Effector CD4-positive, alpha-beta T cell (primary cell): Measurements from ENCODE around the gene GABRD.

ENCODE experiments used
- DNase-seq: peaks from one replicate; pipeline ENCODE4 v3.0.0-alpha.2; 2020

Gene GABRD

DNA sequence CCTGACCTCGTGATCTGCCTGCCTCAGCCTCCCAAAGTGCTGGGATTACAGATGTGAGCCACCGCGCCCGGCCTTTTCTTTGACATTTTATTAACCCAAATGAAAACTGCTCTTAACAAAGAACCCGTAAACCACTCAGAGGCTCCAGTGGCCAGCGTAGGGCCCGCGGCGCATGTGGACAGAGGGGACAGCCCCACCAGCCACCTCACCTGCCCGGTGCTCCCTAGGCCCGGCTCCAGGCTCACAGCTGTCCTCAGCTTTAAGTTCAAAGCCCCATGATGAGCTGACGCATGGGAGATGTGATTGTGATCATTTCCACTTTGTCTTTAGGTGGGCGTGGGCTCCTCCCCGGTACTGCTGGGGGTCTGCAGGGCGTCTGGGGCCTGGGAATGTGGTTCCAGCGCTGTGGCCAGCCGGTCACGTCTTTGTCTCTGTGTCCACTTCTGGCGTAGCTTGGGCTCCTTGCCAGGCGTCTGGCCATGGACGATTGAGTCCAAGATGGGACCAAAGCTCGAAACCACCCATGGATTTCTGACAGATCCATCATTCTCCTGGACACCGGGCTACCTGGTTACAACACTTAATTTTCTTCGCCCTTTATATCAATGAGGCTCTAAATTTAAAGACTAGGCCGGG, 37.9 kb downstream of the GABRD start:
- no peak for DNase-seq

DNA sequence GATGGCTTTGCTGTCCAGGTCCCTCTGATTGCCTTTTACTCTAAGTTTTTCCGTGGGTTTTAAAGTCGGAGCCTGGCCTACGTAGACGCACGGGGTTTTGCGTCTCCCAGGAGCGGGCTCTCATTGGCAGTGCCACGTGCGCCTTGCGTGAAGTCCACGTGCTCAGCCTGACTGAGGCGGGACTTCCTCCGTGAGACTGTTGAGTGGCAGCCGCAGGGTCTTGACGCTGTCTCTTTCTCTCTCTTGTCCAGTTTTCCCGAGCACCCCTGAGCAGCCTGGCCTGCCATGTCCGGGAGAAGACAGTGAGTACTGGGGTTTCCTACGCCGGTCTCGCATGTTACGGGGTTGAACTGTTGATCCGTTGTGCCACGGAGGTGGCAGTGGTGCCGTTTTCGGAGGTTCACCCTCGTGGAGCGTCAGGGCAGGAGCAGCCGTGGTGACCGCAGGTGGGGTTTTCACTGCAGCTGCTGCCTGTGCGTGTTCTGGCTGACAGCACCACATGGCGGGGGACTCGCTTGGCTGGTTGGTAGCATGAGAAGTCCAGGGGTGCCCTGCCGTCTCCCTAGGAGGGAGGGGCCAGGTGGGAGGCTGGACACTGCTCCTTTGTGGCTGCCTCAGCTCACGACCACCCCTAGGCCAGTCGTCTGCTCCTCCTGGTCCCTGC, 40.3 kb downstream of the GABRD start:
- DNase-seq = no peak

DNA sequence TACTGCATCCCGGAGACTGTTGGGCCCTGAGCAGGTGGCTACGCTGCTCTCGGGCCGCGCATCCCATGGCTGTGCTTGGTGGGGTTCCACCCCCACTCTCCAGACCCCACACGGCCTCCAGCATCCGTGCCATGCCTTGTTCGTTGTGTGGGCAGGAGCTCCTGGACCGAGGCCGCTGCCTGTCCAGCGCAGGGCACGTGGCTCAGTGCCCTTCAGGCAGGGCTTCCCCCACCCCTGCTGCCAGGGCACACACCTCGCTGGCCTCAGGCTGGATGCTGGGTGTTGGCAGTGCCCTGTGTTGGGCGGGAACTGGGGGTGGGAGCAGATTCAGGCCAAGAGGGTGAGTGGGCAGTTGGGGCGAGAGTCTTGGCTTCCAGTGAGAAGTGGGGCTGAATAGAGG, 40.9 kb downstream of the GABRD start:
- no peak for DNase-seq

DNA sequence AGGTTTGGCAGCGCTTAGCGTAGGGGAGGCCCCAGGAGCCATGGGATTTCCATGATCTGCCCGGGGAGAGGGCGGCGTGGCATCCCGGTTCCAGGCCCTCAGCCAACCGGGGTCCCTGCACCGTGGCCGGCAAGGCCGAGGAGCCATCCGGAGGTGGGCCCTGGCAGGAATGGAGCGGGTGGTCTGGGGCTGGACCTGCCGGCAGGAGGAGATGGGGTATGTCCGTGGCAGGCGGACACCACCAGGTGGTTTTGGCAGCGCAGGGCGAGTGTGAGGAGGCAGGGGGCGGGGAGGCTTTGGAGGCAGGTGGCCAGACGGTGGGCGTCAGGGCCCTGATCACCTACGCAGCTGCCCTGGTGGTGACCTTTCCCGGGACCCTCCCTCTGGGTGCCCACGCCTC, 41.4 kb downstream of the GABRD start:
- DNase-seq = no peak

DNA sequence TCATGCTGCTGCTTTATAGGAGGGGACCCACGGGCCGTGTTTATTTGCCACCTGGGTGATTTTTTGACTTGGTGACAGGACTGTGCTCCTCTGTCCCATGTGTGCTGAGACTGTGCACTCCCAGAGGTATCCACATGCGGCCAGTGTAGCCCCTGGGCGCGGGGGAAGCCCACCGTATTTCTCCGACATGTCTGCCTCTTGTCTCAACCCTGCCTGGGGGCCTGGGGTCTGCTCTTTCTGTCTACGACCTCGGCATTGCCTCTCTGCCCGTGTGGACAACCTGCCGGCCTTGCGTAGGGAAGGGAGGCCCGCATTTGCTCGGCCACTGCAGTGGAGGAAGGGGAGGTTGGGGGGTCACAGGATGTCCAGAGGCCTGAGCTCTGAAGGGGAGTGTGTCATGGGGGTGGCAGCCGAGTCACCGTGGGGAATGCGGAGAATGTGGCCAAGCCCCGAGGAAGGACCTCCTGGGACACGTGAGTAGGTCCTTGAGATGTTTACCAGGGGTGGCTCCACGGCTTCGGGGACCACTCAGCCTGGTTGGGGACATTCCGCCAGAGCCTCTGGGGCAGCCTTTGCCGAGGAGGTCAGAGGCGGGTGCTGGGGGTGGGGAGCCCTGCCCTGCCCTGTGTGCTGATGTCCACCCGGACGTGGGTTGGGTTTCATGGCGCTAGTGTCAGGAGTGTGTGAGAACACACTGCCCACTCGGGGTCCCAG, 42.1 kb downstream of the GABRD start:
- DNase-seq = no peak

DNA sequence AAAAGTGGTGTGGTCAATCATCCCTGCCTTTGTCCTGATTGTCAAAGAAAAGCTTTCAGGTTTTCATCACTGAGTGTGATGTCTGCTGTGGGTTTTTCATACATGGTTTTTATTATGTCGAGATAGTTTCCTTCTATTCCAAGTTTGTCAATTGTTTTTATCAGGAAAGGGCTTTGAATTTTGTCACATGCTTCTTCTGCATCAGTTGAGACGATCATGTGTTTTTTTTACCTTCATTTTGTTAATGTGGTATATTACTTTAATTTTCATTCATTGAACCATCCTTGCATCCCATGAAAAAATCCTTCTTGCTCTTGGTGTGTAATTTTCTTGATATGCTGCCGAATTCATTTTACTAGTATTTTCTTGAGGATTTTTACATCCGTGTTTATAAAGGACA, 46.6 kb downstream of the GABRD start:
- no peak for DNase-seq

DNA sequence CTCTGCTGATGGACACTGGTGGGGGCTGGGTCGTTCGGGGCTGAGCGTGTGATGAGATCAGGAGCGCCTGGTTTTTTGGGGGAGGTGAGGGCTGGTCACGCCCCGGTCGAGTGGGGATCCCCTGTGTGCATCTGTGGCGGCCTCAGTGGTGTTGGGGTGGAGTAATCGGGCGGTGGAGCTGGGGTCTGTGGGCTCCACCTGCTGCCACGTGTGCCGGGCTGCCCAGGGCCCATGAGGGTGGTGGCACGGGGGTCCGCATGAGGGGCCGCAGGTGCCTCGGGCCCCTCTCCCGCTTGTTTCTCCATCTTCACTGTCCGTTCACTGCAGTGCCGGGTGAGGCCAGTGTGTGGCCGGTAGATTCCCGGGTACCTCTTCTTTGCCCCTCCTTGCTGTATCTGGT, 48.2 kb downstream of the GABRD start:
- no peak for DNase-seq

DNA sequence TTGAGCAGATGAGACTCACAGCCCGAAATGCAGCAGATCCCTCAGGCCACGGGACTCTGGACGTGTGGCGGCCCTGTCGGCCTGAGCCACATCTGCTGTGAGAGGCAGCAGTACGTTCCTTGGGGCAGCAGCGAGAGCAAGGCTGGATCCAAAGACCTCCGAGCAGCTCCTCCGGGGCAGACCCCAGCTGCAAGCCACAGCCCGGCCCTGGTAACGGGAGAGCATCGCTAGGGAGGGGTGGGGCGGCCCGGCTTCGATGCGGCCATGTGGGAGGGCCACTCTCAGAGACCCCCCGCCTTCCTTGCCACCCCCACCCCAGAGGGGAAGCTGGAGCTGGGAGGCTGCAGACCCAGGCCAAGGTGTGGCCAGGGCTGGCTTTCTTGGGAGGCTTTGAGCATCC, 48.8 kb downstream of the GABRD start:
- no peak for DNase-seq

DNA sequence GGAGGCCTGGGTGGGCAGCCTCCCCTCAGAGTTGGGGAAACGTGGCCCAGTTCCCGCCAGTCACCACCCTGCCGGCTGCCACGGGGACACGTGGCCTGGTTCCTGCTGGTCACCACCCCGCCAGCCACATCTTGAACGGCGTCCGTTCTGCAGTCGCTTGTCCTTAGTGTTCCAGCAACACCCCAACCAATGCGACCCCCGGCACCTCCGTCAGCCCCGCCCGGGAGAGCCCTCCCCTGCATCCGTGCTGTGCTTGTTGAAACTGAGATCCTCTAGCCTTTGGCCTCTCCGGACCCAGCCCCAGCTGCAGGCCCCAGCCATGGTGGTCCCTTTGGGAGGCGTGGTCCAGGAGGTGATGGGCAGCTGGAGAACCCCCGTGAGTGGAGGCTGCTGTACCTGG, 49.8 kb downstream of the GABRD start:
- DNase-seq = no peak

DNA sequence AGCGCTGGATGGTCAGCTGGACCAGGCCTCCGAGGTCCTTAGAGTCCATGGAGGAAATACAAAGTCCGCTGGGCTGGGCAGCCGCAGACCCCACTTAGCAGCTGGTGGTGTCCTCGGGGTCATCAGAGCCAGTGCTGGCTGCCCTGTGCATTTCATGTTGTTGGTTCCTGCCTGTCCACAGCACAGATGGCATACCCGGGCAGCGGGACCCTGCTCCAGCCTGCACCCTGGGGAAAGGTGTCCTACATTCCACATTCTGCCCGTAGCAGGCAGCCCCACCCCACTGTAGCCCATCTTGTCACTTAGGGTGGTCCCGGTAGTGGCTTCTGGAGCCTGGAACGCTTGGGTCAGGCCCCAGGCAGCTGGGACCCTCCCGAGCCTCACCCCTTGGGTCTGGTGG, 50.9 kb downstream of the GABRD start:
- no peak for DNase-seq

DNA sequence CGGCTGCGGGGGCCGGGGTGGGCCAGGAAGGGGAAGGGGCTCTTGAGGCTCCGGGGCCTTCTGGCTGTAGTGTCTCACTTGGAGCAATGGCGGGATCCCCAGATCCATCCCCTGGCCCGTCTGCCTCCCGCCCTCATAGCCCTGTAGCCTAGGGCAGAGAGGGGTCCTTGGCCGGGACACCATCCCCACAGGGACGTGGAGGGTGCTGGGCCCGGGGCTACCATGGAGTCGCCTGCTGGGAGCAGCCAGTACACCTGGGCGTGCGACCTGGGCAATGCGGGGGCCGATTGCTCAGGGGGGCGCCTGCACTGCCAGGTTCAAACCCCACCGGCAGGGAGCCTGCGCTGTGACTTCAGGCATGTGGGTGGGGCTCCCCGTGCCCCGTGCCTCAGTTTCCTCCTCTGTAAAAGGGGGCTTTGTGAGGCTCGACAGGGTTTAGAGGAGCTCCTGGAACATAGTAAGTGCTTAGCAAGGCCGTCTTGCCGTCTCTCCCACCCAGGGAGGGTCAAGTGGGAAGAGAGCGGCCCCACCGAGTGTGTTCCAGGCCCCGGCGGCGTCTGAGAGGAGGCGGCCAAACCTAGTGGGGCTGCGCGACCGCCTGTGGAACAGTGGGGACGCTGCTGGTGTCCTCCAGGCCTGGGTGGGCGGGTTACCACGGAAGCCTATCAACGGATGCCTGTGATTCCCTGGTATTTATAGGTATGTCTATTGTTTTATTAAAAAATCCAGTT, 51.8 kb downstream of the GABRD start:
- DNase-seq = no peak

DNA sequence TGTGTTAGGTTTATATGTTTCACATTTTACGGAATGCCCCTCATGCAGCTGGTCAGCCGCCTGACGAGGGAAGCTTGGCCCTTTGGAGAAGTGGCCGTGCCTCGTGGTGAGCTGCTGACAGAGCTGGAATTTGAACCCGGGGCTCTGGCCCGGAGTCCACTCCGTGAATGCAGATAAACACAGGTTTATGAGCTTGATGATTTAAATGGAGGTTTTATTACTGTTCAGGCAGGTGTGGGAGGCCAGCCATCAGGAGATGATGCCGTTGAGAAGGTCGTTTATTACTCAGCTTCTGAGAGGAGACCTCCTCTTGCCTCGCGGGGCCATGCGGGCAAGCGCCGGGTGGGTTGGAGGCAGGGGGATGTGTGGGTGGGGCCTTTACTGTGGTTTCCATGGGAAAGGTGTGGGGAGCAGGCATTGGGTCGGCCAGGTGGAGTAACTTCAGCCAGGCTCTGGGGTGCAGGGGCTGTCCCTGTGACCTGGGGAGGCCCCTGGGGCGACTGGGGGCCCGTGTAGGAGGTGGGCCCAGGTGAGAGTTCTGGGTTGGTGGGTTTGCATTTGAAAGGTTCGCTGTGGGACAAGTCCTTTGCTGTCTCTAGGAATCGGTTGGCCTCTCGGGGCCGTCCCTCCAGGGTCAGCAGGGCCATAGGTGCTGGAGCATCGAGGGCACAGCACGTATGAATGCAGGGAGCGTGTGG, 53.1 kb downstream of the GABRD start:
- DNase-seq = no peak

DNA sequence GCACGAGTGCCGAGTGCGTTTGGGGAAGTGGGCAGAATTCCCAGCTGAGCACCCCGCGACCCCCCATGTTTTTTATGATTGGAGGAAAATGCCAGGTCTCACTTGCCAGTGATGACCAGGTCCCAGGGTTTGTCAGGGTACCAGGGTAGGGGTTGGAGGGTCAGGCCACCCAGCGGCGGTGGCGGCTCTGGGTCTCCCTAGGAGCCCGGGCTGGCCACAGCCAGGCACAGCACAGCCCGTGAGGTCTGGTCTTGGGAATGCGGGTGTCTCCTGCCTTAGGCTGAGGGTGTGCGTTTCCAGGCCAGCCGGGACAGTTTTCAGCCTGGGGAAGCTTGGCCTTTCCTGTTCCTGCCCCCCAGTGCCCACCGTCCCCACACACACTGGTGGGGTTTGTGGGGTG, 53.7 kb downstream of the GABRD start:
- DNase-seq = no peak

DNA sequence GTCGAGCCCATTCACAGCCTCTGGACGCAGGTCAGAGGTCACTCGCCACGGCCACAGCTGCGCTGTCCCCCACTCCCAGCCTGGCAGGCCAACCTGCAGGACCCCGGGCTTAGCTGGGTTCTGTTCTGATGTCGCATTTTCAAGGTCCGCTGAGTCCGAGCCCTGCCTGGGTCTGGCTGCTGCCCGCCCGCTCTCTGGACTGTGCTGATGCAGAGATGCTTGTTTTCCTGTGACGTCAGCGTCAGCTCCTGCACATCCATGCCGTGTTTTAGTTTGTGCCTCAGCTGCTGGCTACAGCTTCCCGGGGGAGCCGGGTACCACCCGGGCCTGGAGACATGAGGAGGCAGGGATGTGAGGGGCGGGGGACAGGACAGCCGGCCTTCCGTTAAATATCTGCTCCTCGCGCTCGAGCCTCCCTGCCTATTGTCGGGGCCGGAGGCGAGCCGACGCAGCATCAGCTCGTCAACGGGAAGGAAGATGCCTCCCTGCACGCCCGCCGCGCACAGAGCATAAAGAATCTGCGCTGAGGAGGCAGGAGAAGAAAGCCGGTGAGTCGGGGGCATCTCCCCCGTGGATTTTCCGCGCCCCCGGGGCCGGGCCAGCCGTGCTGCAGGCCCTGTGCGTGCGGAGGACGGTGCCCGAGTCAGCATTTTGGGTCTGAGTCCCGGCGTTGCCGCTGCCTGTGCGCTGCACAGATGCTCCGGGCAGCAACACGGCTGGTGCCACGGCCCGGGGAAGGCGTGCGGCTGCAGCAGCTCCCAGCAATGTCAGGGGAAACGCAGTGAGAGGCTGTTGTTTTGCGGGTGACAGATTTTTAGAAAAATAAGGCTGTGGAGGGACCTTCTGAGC, 54.5 kb downstream of the GABRD start:
- no peak for DNase-seq

DNA sequence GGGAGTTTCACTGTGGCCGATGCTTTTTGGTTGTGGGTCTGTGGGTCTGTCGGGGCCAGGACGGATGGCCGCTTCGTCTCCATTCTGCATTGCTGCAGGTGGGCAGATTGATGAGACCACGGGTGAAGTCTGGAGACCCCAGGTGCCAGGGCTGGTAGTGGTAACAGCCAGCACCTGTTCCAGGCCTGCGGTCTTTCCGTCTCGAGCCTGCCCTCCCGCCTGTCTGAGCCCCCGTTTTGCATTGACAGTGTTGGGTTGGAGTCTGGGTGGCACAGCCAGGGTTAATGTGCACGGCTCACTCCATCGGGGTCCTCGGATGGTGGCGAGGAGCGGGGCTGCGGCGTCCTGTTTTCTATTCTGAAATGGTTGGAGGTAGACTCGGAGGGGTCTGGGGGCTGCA, 55.3 kb downstream of the GABRD start:
- no peak for DNase-seq

DNA sequence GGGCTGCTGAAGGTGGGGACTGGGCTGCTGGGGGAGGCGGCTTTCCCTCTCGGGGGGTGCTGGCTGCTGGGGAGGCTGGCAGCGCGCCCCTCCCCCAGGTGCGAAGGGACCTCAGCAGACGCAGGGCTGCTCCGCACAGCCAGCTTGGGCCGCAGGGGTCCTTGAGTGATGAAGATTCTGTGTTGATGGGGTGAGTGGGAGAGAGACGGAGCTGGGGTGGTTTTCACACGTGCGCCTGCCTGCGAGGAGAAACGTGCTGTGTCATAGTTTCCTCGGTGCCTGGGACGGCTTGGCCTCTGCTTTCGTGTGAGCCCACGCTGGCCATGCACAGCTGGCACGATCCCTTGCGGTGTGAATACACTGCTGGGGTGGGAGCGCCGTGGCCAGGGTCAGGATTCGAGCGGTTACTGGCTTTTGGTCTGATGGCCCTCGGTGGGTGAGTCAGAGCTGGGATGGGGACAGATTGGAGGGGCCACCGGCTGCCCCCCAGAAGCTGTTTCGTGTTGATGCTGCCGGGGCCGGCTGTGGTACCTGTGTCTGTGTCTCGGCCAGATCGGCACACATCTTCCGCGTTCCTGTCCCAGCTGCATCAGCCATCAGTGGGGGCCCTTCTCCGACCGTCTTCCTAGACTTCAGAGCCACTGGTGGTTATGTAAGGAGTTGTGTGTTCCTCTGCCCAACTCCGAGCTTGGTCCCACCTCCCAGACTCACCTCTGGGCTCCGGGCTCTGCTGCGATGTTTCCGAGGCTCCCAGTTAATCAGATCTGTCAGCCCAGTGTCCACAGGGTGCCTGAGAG, 56.0 kb downstream of the GABRD start:
- DNase-seq = no peak

DNA sequence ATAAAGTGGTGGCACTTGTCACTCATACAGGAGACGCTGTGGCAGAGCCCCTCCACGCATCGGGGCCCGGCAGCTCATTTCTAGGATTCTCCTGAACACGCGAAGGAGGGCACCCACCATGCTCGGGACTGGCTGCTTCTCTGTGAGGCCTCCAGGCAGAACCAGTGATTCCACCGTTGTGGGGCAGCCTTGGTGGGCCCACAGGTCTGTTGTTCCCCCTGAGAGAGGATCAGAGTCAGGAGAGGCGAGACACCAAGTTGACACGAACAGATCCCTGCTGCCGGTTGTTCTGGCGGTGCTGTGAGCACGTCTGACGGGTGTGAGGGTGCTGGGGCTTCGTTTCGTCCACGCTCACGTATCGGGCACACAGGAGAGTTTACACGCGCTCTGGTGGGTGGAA, 57.7 kb downstream of the GABRD start:
- no peak for DNase-seq

DNA sequence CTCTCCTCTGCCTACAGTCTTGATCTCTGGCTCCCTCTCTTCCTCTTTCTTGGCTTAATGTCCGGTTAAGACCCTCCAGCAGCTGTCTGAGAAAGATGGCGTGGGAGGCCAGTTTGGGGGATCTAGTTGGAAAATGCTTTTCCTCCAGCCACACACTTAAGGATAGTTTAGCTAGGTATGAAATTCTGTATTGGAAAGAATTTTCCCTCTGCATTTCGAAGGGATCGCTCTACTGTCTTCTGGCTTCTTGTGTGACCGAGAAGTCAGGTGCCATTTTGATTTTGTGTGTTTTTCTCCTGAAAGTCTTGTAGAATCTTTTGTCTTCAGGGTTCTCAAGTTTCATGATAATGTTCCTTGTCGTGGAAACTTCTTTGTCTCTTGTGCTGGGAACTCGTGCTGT, 59.0 kb downstream of the GABRD start:
- DNase-seq = no peak

DNA sequence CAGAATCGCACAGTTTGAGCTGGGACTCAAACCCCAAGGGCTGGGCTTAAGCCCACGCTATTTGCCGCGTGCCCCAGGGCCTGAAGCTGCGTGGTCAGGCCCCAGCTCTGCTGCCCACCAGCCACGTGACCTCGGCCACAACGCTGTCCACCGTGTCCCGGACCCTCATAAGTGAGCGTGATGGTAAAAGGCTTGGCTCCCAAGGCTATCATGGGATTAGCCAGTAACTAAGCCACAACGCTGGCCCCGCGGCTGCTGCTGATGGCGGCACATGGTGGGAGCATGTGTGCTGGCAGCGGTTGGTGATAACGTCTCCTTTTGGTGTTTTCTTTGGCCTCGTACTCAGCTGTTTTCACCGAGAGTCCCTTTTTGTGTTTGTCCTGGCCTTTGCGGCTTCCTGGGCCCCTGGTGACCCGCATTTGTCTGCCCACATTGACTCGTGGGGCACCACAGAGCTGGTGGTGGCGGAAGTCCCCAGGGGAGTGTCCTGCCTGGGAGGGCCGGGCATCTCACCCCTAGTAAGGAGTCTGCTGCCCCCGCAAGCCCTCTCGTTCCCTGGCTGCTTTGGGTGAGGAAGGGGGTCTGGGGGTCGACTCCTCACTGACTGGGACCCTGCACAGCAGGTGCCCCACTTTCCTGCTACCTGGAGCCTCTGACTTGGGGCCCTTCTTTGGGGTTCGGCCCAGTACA, 60.4 kb downstream of the GABRD start:
- DNase-seq = no peak

DNA sequence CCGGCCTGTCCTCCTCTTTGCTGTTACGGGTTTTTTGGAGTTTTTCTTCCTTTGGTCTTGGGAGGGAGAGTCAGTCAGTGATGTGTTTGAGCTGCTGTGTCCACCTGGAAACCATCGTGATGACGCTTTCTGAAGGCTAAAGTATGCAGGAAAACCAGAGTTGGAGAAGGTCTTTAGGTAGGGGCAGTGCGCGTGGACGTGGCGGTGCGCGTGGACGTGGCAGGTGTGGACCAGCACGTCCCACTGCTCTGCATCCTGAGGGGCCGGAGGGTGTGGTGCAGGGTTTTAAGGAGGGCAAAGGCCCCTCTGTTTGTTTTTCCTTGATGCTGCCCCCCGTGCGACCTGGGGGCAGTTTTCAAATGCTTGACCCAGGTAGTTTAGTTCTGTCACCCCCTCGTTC, 61.0 kb downstream of the GABRD start:
- DNase-seq = no peak
